HEK293 (cell line): ENCODE data around the gene AKAP8.

Experiments
- FEZF1 ChIP-seq: fragments of 450-650 bp; formaldehyde crosslinking; IDR thresholded peaks from 2 replicates; pipeline ENCODE4 v1.5.1; 2016; ENCODE audit warnings: missing biosample characterization, missing genetic modification characterization
- GLIS1 ChIP-seq: fragments of 450-650 bp; formaldehyde crosslinking; IDR thresholded peaks from 2 replicates; pipeline ENCODE4 v1.5.1; 2016; ENCODE audit warnings: missing biosample characterization, missing genetic modification characterization
- KLF1 ChIP-seq: fragments of 450-650 bp; formaldehyde crosslinking; IDR thresholded peaks from 2 replicates; pipeline ENCODE4 v1.5.1; 2016; ENCODE audit warnings: missing biosample characterization, missing genetic modification characterization
- MEIS1 ChIP-seq: sonication (generic); formaldehyde crosslinking; IDR thresholded peaks from 2 replicates; pipeline ENCODE4 v1.8.1; 2022; ENCODE audit warnings: missing genetic modification reagents, mild to moderate bottlenecking, borderline replicate concordance
- MZF1 ChIP-seq: fragments of 450-650 bp; formaldehyde crosslinking; IDR thresholded peaks from 2 replicates; pipeline ENCODE4 v1.5.1; 2017; ENCODE audit warnings: missing biosample characterization, missing genetic modification characterization, borderline replicate concordance
- PRDM6 ChIP-seq: fragments of 450-650 bp; formaldehyde crosslinking; IDR thresholded peaks from 2 replicates; pipeline ENCODE4 v1.5.1; 2017; ENCODE audit warnings: missing biosample characterization, missing genetic modification characterization
- SP7 ChIP-seq: fragments of 450-650 bp; formaldehyde crosslinking; IDR thresholded peaks from 2 replicates; pipeline ENCODE4 v1.5.1; 2016; ENCODE audit warnings: missing biosample characterization, missing genetic modification characterization
- YY1 ChIP-seq: fragments of 450-650 bp; formaldehyde crosslinking; IDR thresholded peaks from 2 replicates; pipeline ENCODE4 v1.5.1; 2018; ENCODE audit warnings: missing biosample characterization, missing genetic modification characterization
- ZBTB44 ChIP-seq: fragments of 450-650 bp; IDR thresholded peaks from 2 replicates; pipeline ENCODE4 v1.5.1; 2018; ENCODE audit warnings: missing biosample characterization, mild to moderate bottlenecking, missing genetic modification characterization
- ZBTB49 ChIP-seq: fragments of 450-650 bp; formaldehyde crosslinking; IDR thresholded peaks from 2 replicates; pipeline ENCODE4 v1.5.1; 2016; ENCODE audit warnings: missing biosample characterization, missing genetic modification characterization, low read depth
- ZFHX2 ChIP-seq: fragments of 450-650 bp; formaldehyde crosslinking; conservative IDR thresholded peaks from 2 replicates; pipeline ENCODE4 v1.5.1; 2016; ENCODE audit warnings: missing biosample characterization, missing genetic modification characterization
- ZIC2 ChIP-seq: fragments of 450-650 bp; formaldehyde crosslinking; IDR thresholded peaks from 2 replicates; pipeline ENCODE4 v1.5.1; 2016; ENCODE audit warnings: missing biosample characterization, missing genetic modification characterization
- ZNF112 ChIP-seq: fragments of 450-650 bp; formaldehyde crosslinking; IDR thresholded peaks from 2 replicates; pipeline ENCODE4 v1.5.0; 2017; ENCODE audit warnings: missing biosample characterization, missing genetic modification characterization
- ZNF19 ChIP-seq: fragments of 450-650 bp; formaldehyde crosslinking; IDR thresholded peaks from 2 replicates; pipeline ENCODE4; 2016; ENCODE audit warnings: missing biosample characterization, missing genetic modification characterization, low read depth
- ZNF211 ChIP-seq: fragments of 450-650 bp; formaldehyde crosslinking; IDR thresholded peaks from 2 replicates; pipeline ENCODE4 v1.5.1; 2016; ENCODE audit warnings: low read depth, missing biosample characterization, missing genetic modification characterization
- ZNF214 ChIP-seq: fragments of 450-650 bp; formaldehyde crosslinking; IDR thresholded peaks from 2 replicates; pipeline ENCODE4 v1.5.1; 2017; ENCODE audit warnings: missing biosample characterization, mild to moderate bottlenecking, missing genetic modification characterization, borderline replicate concordance
- ZNF223 ChIP-seq: fragments of 450-650 bp; formaldehyde crosslinking; IDR thresholded peaks from 2 replicates; pipeline ENCODE4 v1.5.1; 2016; ENCODE audit warnings: missing biosample characterization, missing genetic modification characterization
- ZNF239 ChIP-seq: fragments of 450-650 bp; formaldehyde crosslinking; IDR thresholded peaks from 2 replicates; pipeline ENCODE4 v1.5.1; 2016; ENCODE audit warnings: missing biosample characterization, missing genetic modification characterization
- ZNF302 ChIP-seq: fragments of 450-650 bp; formaldehyde crosslinking; IDR thresholded peaks from 2 replicates; pipeline ENCODE4 v1.5.1; 2016; ENCODE audit warnings: missing biosample characterization, missing genetic modification characterization, low read depth
- ZNF341 ChIP-seq: fragments of 450-650 bp; formaldehyde crosslinking; IDR thresholded peaks from 2 replicates; pipeline ENCODE4; 2016; ENCODE audit warnings: low read depth, missing biosample characterization, missing genetic modification characterization
- ZNF362 ChIP-seq: fragments of 450-650 bp; formaldehyde crosslinking; IDR thresholded peaks from 2 replicates; pipeline ENCODE4 v1.5.1; 2016; ENCODE audit warnings: missing biosample characterization, missing genetic modification characterization
- ZNF37A ChIP-seq: fragments of 450-650 bp; IDR thresholded peaks from 2 replicates; pipeline ENCODE4 v1.5.1; 2018; ENCODE audit warnings: missing biosample characterization, missing genetic modification characterization
- ZNF394 ChIP-seq: fragments of 450-650 bp; formaldehyde crosslinking; IDR thresholded peaks from 2 replicates; pipeline ENCODE4 v1.5.1; 2016; ENCODE audit warnings: missing biosample characterization, missing genetic modification characterization, mild to moderate bottlenecking, moderate library complexity, borderline replicate concordance
- ZNF449 ChIP-seq: fragments of 450-650 bp; formaldehyde crosslinking; IDR thresholded peaks from 2 replicates; pipeline ENCODE4 v1.5.1; 2017; ENCODE audit warnings: missing biosample characterization, mild to moderate bottlenecking, missing genetic modification characterization, moderate library complexity
- ZNF48 ChIP-seq: fragments of 450-650 bp; formaldehyde crosslinking; IDR thresholded peaks from 2 replicates; pipeline ENCODE4 v1.5.1; 2016; ENCODE audit warnings: missing biosample characterization, missing genetic modification characterization
- ZNF488 ChIP-seq: fragments of 450-650 bp; formaldehyde crosslinking; IDR thresholded peaks from 2 replicates; pipeline ENCODE4 v1.5.1; 2016; ENCODE audit warnings: missing biosample characterization, missing genetic modification characterization
- ZNF670 ChIP-seq: fragments of 450-650 bp; formaldehyde crosslinking; IDR thresholded peaks from 2 replicates; pipeline ENCODE4 v1.5.1; 2016; ENCODE audit warnings: missing biosample characterization, missing genetic modification characterization, low read depth
- ZSCAN16 ChIP-seq: fragments of 450-650 bp; formaldehyde crosslinking; IDR thresholded peaks from 2 replicates; pipeline ENCODE4 v1.5.1; 2016; ENCODE audit warnings: missing biosample characterization, missing genetic modification characterization
- ZSCAN4 ChIP-seq: fragments of 450-650 bp; formaldehyde crosslinking; IDR thresholded peaks from 2 replicates; pipeline ENCODE4 v1.5.1; 2017; ENCODE audit warnings: missing biosample characterization, missing genetic modification characterization

AKAP8 gene

GRCh38 chr19:15418579-15419412 is 39.2 kb upstream of the AKAP8 start, which contains the start of gene AKAP8L (continued):
- no peak for TF ChIP-seq ZSCAN4 (tag by site-specific recombination)
- no peak for TF ChIP-seq ZBTB49 (tag by site-specific recombination)
- TF ChIP-seq ZNF37A (tag by site-specific recombination), result no peak
- 0 out of 2 replicates have a peak, but pooled peaks have one; percentile 37 for TF ChIP-seq ZSCAN16 (tag by site-specific recombination)
- TF ChIP-seq PRDM6, result no peak
- TF ChIP-seq GLIS1 (tag by site-specific recombination), result 0 out of 2 replicates have a peak, but pooled peaks have one; percentile 40
- TF ChIP-seq ZNF19 (tag by site-specific recombination), result no peak
- TF ChIP-seq ZNF449, result peak; percentile 68; the same call in 1 of the 2 replicates
- TF ChIP-seq ZNF112 (tag by site-specific recombination), result no peak
- TF ChIP-seq ZNF341 (tag by site-specific recombination), result peak; percentile 39
- peak; percentile 93 for TF ChIP-seq YY1 (tag by site-specific recombination)
- TF ChIP-seq FEZF1 (tag by site-specific recombination), result no peak
- no peak for TF ChIP-seq ZNF670
- peak; percentile 84 for TF ChIP-seq ZNF223 (tag by site-specific recombination)
- peak; percentile 79 for TF ChIP-seq SP7
- peak; percentile 75 for TF ChIP-seq ZIC2 (tag by site-specific recombination)
- TF ChIP-seq ZNF239, result no peak
- no peak for TF ChIP-seq ZNF211 (tag by site-specific recombination)
- TF ChIP-seq ZNF48, result no peak
- TF ChIP-seq ZNF302, result no peak
- TF ChIP-seq ZNF214 (tag by site-specific recombination), result no peak
- no peak for TF ChIP-seq MZF1 (tag by site-specific recombination)
- no peak for TF ChIP-seq ZNF362 (tag by site-specific recombination)
- peak; percentile 70 for TF ChIP-seq ZFHX2
- no peak for TF ChIP-seq ZBTB44 (tag by site-specific recombination)
- TF ChIP-seq MEIS1 (CRISPR knock-in tag), result no peak
- 0 out of 2 replicates have a peak, but pooled peaks have one; percentile 9 for TF ChIP-seq ZNF488 (tag by site-specific recombination)
- peak; percentile 54; the same call in 1 of the 2 replicates for TF ChIP-seq ZNF394 (tag by site-specific recombination)
- TF ChIP-seq KLF1 (tag by site-specific recombination), result peak; percentile 69; the same call in 1 of the 2 replicates
